ENCODE results near the gene NCKAP5.
"Not testable (repeated sequence)": the region's sequence is repeated elsewhere in the genome, so short reads cannot be mapped to it uniquely, and the experiment has no call there.

The NCKAP5 gene

GRCh38 chr2:133521146-133521745, 47.0 kb downstream of the NCKAP5 start:
- no peak for DNase-seq

DNA sequence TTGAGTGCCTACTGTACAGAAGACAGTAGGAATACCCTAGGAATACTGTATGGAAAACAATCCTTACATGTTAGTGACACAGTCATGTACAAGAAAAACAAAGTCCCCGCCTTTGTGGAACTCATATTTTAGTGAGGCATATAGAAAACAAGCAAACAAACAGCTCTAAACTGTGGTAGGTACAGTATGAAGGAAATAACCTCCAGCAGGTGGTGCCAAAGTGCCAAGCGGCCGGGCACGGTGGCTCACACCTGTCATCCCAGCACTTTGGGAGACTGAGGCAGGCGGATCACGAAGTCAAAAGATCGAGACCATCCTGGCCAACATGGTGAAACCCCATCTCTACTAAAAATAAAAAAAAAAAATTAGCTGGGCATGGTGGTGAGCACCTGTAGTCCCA, 48.6 kb downstream of the NCKAP5 start:
- DNase-seq = not testable (repeated sequence)

- DNase-seq = no peak
Observed at GRCh38 chr2:133518700-133519344, 49.4 kb downstream of the NCKAP5 start.

DNA sequence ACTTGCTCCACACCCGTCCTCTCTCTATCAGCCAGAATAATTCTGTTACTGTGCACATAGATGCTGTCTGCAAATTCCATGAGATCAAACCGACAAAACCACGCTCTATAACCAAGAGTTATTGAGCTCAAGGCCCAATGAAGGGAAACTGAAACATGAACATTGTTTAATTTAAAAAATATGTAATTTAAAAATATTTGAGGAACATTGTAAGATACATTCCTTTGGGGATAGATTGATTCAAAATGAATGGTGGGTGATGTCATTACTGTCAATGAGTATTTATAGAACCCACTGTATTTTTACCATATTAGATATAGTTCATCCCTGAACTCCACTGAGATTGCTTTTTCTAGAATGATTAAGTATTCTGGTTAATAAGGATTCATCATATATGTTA, 50.4 kb downstream of the NCKAP5 start:
- no peak for DNase-seq

DNA sequence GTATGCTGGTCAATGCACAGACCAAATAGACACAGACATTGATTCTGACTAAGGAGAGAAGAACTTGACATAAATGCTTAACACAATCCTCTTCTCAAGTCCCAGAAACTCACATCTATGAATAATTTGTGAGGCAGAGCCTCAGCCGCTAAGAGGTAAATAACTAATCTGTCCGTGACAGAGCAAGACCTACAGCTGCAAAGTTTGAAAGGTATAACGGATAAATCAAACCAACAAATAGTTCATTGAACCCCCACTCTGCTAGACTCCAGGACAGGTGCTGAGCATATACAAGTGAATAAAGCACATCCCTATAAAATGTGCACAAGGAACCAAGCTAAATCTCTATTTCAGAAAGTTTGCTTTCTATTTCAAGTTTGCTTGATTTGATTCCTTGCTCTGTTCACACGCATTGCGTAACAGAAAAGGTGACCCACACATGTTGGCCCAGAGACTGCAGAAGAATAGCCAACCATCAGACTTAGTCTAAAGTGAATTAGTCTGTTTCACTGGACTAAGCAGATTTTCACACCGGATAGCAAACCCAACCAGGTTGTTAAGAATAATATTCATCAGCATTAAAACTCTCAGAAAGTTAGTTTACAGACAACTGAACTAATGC, 51.7 kb downstream of the NCKAP5 start:
- DNase-seq = no peak

GRCh38 chr2:133515271-133515670, 53.0 kb downstream of the NCKAP5 start:
- no peak for DNase-seq

DNA sequence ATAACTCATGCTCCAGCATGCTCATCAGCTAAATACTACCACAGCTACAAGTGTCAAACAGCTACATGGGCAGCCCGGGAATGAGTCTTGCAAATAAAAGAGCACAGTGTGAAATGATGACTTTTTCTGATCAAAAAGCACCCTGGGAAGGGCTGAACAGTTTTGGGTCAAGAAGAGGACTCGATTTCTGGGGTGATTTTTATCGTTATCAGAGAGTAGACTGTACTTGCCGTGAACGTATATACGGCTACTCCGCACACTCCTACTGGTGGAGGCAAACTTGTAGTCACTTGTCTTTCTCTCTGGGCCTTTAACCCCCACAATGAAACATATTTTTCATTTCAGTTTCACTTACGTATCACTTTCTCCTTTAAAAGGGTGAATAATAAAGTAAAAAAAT, 54.4 kb downstream of the NCKAP5 start:
- DNase-seq = no peak

DNA sequence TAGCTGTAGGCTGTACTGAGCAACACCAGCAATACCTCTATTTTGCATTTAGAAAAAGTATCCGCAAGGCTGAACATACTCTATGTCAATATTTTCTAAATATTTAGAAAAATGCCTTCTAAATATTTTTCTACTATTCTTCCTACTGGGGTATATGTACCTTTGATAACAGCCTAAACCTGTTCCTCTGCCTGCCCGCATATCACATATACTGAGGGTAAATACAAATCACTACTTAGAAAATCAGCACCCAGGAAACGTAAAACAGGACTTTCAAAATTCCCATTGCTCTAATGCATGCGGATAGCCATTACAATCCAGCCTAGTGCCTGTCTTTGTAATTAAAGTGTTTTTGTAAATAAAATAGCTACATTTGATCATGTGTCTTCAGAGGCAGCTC, 56.1 kb downstream of the NCKAP5 start:
- DNase-seq = no peak

- no peak for DNase-seq
Observed at GRCh38 chr2:133511679-133512078, 56.6 kb downstream of the NCKAP5 start.

DNA sequence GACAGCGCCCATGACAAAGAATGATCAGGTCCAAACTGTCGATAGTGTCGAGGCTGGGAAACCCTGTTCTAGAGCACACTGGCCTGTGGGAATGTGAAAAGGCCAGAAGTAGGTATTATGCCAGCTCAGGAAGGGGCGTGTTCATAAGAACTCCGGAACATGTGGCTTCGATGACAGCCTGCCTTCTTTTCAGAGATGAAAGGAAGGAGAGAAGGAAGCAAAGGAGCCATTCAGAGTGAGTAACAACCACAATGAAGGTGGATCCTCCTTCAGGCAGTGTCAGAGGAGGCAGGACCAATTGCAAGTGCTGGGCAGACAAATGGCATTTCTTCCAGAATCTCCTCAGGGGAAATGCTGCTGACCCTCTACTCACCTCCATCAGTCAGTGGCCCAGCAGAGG, 58.5 kb downstream of the NCKAP5 start:
- no peak for DNase-seq

DNA sequence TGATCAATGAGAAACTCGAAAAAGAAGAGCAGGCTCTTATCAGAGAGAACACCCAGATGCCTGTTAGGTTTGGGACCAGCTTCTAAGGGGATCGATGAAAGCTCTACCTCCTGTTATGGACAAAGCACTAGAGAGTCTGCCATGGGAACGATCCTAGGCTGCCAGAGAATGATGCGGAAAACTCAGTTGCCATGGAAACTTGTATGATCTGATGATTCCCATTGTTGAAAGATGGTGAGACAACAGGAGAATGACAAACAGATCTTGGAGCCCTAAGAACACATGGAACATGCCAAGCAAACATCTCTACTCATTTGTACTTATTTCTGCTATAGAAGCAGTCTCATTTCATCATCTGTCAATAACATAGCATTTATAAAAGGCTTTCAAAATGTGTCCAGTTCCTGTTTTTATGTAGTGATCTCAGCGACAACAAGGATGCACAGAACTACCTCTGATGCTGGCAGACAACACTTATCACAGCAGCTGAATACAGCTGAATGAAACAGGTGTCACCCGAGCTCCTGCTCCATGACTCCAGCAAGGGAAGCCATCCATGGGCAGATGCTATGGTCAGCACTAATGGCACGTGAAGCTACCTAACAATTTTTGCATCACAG, 59.6 kb downstream of the NCKAP5 start:
- no peak for DNase-seq

- DNase-seq = no peak
Observed at GRCh38 chr2:133506996-133507395, 61.3 kb downstream of the NCKAP5 start.

DNA sequence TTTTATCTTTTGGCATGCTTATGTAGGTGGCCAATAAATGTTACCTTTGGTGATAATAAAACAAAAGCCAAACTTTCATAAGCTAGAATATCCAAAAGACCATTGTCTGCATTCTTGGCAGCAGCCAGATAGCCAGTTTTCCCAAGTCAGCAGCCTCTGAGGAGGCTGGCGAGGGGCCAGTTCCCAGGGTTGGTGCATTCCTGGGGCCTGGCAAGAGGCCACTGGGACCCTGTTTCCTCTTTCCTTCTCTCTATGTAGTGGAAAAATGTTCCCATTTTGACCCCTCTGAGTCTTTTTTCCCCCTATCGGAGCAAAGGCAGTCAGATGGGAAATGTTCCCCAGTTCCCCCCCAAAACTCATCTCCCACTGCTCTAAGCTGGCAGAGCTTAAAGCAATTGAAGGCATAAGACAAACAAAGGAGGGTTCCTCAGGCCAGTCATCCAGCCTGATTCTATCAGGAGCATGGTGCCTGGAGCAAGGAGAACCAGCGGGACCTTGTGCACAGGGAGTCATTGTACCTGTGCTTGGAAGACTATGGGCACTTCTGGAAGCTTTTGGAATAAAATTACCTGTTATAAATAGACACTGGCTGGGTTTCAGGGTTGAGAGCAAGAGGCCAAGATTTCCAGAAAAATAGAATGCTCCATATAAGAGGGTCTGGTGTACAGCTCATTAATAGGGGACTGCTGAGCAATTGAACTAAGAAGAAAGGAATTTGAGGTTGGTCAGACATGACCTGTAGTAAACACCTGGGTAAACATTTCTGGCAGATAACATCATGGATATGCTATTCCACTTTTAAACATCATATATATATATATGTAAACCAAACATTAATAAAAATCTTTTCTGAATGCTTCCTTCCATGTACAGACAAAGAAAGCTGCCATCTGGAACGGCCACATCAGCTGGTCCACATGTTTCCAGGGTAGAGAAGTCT, 63.4 kb downstream of the NCKAP5 start:
- no peak for DNase-seq

GRCh38 chr2:133503927-133504326, 64.3 kb downstream of the NCKAP5 start:
- no peak for DNase-seq

DNA sequence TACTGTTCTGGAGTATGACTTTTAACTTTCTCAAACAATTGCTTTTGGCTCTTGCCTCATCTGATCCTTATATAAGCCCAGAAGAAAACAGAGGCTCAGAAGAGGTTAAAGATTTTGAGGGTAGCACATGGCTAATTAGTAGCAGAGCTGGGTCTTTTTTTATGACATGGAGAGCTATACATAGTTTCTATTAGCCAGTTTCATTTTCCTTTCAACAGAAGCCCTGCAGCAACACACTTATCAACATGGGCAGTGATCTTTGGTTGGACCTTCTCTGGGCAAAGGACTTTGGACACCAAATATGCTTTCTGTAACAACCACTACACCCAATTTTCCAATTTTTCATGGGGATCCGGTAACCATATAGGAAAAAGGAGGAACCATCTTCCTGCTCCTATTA, 64.9 kb downstream of the NCKAP5 start:
- DNase-seq = no peak

- no peak for DNase-seq
Observed at GRCh38 chr2:133502678-133503077, 65.6 kb downstream of the NCKAP5 start.

GRCh38 chr2:133500917-133501316, 67.3 kb downstream of the NCKAP5 start:
- DNase-seq = no peak

- DNase-seq = no peak
Observed at GRCh38 chr2:133498662-133499585, 69.3 kb downstream of the NCKAP5 start.

DNA sequence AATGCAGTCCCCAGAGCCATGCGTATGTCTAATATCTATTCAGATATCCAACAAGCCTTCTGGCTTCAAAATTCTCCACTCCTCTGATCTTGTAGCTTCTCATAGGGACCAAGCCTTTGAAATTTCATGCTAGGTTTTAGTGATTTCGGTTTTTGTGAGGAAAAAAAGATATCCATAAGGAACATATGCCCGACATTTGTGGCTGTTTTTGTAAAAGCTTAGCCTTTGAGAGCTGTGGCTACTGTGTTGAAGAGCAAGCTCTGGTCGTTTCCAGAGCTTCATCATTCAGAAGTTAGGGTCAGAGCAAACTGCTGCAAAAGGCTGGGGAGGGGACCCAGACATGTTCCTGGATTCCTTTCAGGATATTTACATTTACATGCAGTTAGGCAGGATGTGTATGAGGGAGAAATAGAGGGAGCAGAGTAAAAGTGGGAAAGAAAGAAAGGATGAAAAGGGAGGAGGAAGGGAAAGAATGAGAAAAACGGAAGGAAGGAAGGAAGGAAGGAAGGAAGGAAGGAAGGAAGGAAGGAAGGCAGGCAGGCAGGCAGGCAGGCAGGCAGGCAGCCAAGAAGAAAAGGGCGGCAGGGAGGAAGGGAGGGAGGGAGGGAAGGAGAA, 70.2 kb downstream of the NCKAP5 start:
- DNase-seq = no peak

- no peak for DNase-seq
Observed at GRCh38 chr2:133497270-133497893, 70.9 kb downstream of the NCKAP5 start.
